ENCODE measurements around the gene HLA-DMB. TPM values are rescaled to one million over a fixed set of nuclear protein-coding genes. Genes with fewer than 3 reads are reported as not detected.

The HLA-DMB gene
- total RNA-seq, 1 experiment from 2014 or later = 1.1 TPM

DNA sequence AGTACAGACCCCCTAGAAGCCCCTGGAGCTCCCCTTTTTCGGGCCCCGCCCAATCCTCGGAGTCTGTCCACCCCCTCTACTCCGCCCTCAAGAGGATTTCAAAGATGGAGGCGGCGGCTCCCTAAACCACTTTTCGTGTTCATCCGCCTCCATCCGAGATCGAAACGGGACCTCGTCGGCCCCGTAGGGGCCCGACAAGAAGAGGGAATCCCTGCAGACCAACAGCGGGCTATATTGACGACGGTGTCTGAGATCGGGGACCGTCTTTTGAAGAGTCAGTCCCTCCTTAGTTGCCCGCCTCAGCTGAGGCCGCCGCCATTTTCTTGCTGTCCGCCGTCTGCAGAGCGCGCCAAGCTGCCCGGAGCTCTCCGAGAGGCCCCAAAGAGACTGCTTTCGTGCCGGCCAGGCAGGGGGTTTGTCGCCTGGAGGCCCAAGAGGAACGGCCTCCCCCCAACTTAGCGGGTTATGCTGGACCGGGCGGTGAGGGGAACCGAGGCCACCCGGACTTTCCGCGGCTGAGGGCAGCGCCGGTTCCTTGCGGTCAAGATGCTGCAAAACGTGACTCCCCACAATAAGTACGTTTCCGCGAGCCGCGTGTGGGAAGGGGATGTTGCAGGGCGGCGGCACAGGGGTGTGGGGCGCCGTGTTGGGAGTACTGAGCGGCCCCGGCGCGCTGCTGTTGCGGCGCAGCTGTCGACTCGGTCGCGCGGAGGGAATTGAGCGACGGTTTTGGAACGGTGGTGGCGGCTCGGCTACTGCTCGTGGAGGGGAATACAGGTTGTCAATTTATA is 31.7 kb upstream of the HLA-DMB start (continued):
- TF ChIP-seq, protein P1, sequence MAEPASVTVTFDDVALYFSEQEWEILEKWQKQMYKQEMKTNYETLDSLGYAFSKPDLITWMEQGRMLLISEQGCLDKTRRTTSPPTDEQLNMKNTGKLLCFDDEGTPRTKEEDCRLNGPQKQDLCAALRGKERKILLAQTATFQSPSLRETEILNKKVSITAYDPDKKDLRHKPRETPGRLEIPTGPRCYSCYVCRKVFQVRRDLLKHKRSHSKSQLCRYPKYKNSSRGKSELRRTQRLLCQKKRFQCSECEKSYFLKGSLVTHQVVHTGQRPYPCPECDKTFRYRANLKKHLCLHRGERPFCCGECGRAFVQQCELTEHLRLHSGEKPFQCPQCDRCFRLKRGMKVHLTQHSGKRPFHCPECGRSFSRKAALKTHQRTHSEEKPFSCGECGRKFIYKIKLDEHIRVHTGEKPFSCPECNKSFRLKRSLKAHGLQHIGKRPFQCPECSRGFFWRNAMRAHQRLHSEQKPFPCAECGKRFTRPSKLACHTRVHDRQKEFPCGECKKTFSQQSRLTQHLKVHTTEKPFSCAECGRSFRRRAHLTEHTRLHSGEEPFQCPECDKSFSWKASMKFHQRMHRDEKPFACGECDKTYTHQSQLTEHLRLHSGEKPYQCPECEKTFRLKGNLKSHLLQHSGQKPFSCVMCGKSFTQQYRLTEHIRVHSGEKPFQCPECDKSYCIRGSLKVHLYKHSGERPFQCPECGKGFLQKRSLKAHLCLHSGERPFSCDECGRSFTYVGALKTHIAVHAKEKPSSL (CRISPR knock-in tag; conservative IDR thresholded peaks at IDR 0.05) = no peak
- TF ChIP-seq, protein P2, sequence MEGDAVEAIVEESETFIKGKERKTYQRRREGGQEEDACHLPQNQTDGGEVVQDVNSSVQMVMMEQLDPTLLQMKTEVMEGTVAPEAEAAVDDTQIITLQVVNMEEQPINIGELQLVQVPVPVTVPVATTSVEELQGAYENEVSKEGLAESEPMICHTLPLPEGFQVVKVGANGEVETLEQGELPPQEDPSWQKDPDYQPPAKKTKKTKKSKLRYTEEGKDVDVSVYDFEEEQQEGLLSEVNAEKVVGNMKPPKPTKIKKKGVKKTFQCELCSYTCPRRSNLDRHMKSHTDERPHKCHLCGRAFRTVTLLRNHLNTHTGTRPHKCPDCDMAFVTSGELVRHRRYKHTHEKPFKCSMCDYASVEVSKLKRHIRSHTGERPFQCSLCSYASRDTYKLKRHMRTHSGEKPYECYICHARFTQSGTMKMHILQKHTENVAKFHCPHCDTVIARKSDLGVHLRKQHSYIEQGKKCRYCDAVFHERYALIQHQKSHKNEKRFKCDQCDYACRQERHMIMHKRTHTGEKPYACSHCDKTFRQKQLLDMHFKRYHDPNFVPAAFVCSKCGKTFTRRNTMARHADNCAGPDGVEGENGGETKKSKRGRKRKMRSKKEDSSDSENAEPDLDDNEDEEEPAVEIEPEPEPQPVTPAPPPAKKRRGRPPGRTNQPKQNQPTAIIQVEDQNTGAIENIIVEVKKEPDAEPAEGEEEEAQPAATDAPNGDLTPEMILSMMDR (IDR thresholded peaks at IDR 0.05) = no peak
- TF ChIP-seq, protein P3, sequence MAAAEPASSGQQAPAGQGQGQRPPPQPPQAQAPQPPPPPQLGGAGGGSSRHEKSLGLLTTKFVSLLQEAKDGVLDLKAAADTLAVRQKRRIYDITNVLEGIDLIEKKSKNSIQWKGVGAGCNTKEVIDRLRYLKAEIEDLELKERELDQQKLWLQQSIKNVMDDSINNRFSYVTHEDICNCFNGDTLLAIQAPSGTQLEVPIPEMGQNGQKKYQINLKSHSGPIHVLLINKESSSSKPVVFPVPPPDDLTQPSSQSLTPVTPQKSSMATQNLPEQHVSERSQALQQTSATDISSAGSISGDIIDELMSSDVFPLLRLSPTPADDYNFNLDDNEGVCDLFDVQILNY (CRISPR knock-in tag; IDR thresholded peaks at IDR 0.05) = peak; percentile 11; the same call in 1 of the 2 replicates
- no peak for TF ChIP-seq JAZF1 (CRISPR knock-in tag; IDR thresholded peaks at IDR 0.05)
- TF ChIP-seq ZNF121 (CRISPR knock-in tag; IDR thresholded peaks at IDR 0.05) = no peak
- no peak for TF ChIP-seq ZNF423 (CRISPR knock-in tag; IDR thresholded peaks at IDR 0.05)
- TF ChIP-seq RORB (CRISPR knock-in tag; IDR thresholded peaks at IDR 0.05) = no peak; the same call in 1 of the 2 replicates
- TF ChIP-seq, protein P4, sequence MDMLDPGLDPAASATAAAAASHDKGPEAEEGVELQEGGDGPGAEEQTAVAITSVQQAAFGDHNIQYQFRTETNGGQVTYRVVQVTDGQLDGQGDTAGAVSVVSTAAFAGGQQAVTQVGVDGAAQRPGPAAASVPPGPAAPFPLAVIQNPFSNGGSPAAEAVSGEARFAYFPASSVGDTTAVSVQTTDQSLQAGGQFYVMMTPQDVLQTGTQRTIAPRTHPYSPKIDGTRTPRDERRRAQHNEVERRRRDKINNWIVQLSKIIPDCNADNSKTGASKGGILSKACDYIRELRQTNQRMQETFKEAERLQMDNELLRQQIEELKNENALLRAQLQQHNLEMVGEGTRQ (CRISPR knock-in tag; IDR thresholded peaks at IDR 0.05) = no peak
- TF ChIP-seq ZBTB21 (CRISPR knock-in tag; IDR thresholded peaks at IDR 0.05; ENCODE audit: borderline replicate concordance) = no peak
- 0 out of 2 replicates have a peak, but pooled peaks have one; percentile 40 for TF ChIP-seq ELF4 (CRISPR knock-in tag; IDR thresholded peaks at IDR 0.05; ENCODE audit: low read depth)
- TF ChIP-seq, protein P5, sequence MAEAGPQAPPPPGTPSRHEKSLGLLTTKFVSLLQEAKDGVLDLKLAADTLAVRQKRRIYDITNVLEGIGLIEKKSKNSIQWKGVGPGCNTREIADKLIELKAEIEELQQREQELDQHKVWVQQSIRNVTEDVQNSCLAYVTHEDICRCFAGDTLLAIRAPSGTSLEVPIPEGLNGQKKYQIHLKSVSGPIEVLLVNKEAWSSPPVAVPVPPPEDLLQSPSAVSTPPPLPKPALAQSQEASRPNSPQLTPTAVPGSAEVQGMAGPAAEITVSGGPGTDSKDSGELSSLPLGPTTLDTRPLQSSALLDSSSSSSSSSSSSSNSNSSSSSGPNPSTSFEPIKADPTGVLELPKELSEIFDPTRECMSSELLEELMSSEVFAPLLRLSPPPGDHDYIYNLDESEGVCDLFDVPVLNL (CRISPR knock-in tag; IDR thresholded peaks at IDR 0.05; ENCODE audit: borderline replicate concordance, low read depth) = no peak
- no peak for TF ChIP-seq FOXJ3 (CRISPR knock-in tag; IDR thresholded peaks at IDR 0.05; ENCODE audit: borderline replicate concordance)
- no peak for TF ChIP-seq OVOL2 (CRISPR knock-in tag; IDR thresholded peaks at IDR 0.05; ENCODE audit: borderline replicate concordance)
- TF ChIP-seq HMGA2 (CRISPR knock-in tag; IDR thresholded peaks at IDR 0.05) = no peak
- TF ChIP-seq, protein P6, sequence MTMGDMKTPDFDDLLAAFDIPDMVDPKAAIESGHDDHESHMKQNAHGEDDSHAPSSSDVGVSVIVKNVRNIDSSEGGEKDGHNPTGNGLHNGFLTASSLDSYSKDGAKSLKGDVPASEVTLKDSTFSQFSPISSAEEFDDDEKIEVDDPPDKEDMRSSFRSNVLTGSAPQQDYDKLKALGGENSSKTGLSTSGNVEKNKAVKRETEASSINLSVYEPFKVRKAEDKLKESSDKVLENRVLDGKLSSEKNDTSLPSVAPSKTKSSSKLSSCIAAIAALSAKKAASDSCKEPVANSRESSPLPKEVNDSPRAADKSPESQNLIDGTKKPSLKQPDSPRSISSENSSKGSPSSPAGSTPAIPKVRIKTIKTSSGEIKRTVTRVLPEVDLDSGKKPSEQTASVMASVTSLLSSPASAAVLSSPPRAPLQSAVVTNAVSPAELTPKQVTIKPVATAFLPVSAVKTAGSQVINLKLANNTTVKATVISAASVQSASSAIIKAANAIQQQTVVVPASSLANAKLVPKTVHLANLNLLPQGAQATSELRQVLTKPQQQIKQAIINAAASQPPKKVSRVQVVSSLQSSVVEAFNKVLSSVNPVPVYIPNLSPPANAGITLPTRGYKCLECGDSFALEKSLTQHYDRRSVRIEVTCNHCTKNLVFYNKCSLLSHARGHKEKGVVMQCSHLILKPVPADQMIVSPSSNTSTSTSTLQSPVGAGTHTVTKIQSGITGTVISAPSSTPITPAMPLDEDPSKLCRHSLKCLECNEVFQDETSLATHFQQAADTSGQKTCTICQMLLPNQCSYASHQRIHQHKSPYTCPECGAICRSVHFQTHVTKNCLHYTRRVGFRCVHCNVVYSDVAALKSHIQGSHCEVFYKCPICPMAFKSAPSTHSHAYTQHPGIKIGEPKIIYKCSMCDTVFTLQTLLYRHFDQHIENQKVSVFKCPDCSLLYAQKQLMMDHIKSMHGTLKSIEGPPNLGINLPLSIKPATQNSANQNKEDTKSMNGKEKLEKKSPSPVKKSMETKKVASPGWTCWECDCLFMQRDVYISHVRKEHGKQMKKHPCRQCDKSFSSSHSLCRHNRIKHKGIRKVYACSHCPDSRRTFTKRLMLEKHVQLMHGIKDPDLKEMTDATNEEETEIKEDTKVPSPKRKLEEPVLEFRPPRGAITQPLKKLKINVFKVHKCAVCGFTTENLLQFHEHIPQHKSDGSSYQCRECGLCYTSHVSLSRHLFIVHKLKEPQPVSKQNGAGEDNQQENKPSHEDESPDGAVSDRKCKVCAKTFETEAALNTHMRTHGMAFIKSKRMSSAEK (CRISPR knock-in tag; IDR thresholded peaks at IDR 0.05; ENCODE audit: borderline replicate concordance) = no peak
- TF ChIP-seq, protein P7, sequence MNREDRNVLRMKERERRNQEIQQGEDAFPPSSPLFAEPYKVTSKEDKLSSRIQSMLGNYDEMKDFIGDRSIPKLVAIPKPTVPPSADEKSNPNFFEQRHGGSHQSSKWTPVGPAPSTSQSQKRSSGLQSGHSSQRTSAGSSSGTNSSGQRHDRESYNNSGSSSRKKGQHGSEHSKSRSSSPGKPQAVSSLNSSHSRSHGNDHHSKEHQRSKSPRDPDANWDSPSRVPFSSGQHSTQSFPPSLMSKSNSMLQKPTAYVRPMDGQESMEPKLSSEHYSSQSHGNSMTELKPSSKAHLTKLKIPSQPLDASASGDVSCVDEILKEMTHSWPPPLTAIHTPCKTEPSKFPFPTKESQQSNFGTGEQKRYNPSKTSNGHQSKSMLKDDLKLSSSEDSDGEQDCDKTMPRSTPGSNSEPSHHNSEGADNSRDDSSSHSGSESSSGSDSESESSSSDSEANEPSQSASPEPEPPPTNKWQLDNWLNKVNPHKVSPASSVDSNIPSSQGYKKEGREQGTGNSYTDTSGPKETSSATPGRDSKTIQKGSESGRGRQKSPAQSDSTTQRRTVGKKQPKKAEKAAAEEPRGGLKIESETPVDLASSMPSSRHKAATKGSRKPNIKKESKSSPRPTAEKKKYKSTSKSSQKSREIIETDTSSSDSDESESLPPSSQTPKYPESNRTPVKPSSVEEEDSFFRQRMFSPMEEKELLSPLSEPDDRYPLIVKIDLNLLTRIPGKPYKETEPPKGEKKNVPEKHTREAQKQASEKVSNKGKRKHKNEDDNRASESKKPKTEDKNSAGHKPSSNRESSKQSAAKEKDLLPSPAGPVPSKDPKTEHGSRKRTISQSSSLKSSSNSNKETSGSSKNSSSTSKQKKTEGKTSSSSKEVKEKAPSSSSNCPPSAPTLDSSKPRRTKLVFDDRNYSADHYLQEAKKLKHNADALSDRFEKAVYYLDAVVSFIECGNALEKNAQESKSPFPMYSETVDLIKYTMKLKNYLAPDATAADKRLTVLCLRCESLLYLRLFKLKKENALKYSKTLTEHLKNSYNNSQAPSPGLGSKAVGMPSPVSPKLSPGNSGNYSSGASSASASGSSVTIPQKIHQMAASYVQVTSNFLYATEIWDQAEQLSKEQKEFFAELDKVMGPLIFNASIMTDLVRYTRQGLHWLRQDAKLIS (CRISPR knock-in tag; IDR thresholded peaks at IDR 0.05; ENCODE audit: borderline replicate concordance) = 0 out of 2 replicates have a peak, but pooled peaks have one; percentile 67
- TF ChIP-seq MXD4 (CRISPR knock-in tag; IDR thresholded peaks at IDR 0.05; ENCODE audit: borderline replicate concordance) = no peak
- no peak for TF ChIP-seq ZNF317 (CRISPR knock-in tag; IDR thresholded peaks at IDR 0.05; ENCODE audit: borderline replicate concordance, low read depth)
- TF ChIP-seq CREM (CRISPR knock-in tag; IDR thresholded peaks at IDR 0.05) = no peak

Measured in WTC11 (cell line).